ENCODE measurements around the gene WIPF3.

The WIPF3 gene

DNA sequence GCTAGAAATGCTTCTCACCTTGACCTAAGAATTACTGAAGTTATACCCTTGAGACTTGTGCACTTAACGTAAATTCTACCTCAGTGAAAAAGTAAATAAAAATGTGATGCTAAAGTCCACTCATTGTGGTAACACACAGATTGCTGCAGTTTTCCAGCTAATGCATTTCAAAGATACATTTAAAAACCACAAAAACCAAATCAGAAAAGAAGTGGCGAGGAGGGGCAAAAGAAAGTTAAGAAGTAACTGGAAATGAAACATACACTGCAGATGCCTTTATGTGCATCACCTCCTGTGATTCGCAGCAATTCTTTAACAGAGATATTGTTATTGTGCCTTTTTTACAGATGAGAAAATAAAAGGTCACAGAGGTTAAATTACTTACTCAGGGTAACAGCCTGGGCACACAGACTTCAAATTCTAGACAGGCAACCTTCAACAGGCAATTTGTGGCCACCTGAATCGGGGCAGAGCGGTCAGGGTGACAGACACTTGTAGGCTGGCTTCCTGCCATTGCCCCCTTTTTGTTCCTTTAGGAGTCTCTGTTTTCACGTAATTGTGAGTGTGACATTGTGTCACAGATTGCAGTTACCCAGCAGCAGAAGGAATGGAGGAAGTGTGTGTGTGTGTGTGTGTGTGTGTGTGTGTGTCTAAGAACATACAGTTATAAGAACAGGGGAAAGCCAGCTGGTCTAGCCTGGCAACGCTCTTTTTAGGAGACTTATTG lies 1.9 kb downstream of the WIPF3 start:
- TF ChIP-seq, protein P1, sequence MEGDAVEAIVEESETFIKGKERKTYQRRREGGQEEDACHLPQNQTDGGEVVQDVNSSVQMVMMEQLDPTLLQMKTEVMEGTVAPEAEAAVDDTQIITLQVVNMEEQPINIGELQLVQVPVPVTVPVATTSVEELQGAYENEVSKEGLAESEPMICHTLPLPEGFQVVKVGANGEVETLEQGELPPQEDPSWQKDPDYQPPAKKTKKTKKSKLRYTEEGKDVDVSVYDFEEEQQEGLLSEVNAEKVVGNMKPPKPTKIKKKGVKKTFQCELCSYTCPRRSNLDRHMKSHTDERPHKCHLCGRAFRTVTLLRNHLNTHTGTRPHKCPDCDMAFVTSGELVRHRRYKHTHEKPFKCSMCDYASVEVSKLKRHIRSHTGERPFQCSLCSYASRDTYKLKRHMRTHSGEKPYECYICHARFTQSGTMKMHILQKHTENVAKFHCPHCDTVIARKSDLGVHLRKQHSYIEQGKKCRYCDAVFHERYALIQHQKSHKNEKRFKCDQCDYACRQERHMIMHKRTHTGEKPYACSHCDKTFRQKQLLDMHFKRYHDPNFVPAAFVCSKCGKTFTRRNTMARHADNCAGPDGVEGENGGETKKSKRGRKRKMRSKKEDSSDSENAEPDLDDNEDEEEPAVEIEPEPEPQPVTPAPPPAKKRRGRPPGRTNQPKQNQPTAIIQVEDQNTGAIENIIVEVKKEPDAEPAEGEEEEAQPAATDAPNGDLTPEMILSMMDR (IDR thresholded peaks at IDR 0.05; ENCODE audit: low read depth, low read length) = no peak
- no peak for DNase-seq (ENCODE audit: low read depth in 2 of 2)

GRCh38 chr7:29809533-29810155 lies 3.3 kb downstream of the WIPF3 start:
- no peak for DNase-seq (ENCODE audit: low read depth in 2 of 2)
- H3K4me3 ChIP-seq (replicated peaks in 1 of 2; ENCODE audit: low read depth in 2 of 2, low read length in 2 of 2) = no peak overlapping the region
- TF ChIP-seq, protein P1 (IDR thresholded peaks at IDR 0.05; ENCODE audit: low read depth, low read length) = no peak

More for the DNA sequence above, 1.9 kb downstream of the WIPF3 start:
- H3K4me3 ChIP-seq (replicated peaks in 1 of 2; ENCODE audit: low read depth in 2 of 2, low read length in 2 of 2) = no peak overlapping the region

DNA sequence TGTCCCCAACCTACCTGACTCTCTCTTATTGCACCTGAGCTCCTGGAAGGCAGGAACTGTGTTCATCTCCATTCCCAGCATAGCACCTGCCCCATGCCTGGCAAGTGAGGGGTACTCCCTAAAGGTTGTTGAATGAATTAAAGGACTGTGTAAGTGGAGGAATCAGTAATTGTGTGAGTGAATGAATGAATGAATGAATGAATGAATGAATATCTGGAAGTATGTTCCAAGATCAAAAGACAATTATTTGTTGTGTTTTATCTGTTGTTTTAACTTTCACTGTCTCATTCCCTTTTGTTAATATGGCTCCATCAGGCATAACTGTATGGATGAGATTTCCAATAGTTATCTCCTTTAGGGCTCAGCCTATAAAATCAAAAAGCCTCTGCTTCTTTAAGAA lies 4.0 kb downstream of the WIPF3 start:
- DNase-seq (ENCODE audit: low read depth in 2 of 2) = no peak
- TF ChIP-seq, protein P1 (IDR thresholded peaks at IDR 0.05; ENCODE audit: low read depth, low read length) = no peak
- H3K4me3 ChIP-seq (replicated peaks in 1 of 2; ENCODE audit: low read depth in 2 of 2, low read length in 2 of 2) = no peak overlapping the region

DNA sequence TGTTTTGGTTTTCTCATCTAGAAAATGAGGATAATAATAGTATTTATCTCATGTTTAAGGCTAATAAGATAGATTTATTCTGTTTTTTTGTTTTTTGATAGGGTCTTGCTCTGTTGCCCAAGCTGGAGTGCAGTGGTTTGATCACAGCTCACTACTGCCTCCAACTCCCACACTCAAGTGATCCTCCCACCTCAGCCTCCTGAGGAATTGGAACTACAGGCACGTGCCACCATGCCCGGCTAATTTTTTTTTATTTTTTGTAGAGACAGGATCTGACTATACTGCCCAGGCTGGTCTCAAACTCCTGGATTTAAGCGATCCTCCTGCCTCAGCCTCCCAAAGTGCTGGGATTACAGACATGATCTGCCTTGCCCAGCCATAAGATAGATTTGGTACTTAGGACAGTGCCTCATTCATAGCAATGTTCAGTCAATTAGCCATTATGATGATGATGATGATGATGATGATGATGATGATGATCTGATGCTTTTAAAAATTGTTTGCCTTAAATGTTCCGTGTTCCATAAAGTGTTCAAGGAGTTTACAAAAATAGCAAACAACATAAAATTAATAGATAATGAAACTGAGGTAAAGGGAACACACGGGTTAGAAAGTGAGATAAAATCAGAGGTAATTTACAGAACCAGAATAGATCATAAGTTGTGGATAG lies 4.6 kb downstream of the WIPF3 start:
- TF ChIP-seq, protein P1 (IDR thresholded peaks at IDR 0.05; ENCODE audit: low read depth, low read length) = no peak
- no peak for DNase-seq (ENCODE audit: low read depth in 2 of 2)
- no peak overlapping the region for H3K4me3 ChIP-seq (replicated peaks in 1 of 2; ENCODE audit: low read depth in 2 of 2, low read length in 2 of 2)

DNA sequence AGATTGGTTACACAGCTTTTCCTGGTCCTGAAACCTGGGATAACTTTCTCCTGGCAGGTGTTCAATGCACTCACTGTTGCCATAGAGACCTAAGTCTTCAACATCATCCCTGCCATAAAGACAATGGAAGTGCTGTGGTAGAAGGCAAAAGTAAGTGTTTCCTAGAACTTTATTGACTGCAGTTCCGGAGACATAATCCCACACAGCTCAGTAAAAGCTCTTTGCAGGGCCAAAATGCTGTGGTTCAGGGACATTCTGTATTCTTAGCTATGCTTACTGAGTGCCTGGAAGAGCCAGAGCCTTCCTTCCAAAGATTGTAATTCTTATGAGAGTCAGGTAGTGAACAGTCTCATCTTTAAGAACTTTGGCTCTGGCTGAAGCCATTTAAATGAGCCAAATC lies 5.3 kb downstream of the WIPF3 start:
- TF ChIP-seq, protein P1 (IDR thresholded peaks at IDR 0.05; ENCODE audit: low read depth, low read length) = no peak
- DNase-seq (ENCODE audit: low read depth in 2 of 2) = no peak
- H3K4me3 ChIP-seq (replicated peaks in 1 of 2; ENCODE audit: low read depth in 2 of 2, low read length in 2 of 2) = no peak overlapping the region

- TF ChIP-seq, protein P1 (IDR thresholded peaks at IDR 0.05; ENCODE audit: low read depth, low read length) = no peak
- H3K4me3 ChIP-seq (replicated peaks in 1 of 2; ENCODE audit: low read depth in 2 of 2, low read length in 2 of 2) = no peak overlapping the region
- no peak for DNase-seq (ENCODE audit: low read depth in 2 of 2)
These were observed 6.0 kb downstream of the WIPF3 start for GRCh38 chr7:29812185-29812876.
